K562 (cell line): ENCODE results near the gene FERMT3. TPM values are rescaled to one million over a fixed set of nuclear protein-coding genes. Genes with fewer than 3 reads are reported as not detected.
A peak's percentile ranks its signal among the peaks of the same experiment; 100 is the strongest.

Experiments
- E2F8 ChIP-seq: fragments of 450-650 bp; IDR thresholded peaks from 2 replicates; pipeline ENCODE4 v1.7.1; 2018; ENCODE audit warnings: mild to moderate bottlenecking, low read depth; ENCODE audit not compliant: partially characterized antibody
- ELK3 ChIP-seq: fragments of 450-650 bp; formaldehyde crosslinking; IDR thresholded peaks from 2 replicates; pipeline ENCODE4 v1.4.0; 2020; ENCODE audit warnings: mild to moderate bottlenecking
- ETS1 ChIP-seq: conservative IDR thresholded peaks from 2 replicates; pipeline ENCODE4 v1.6.1; 2011; ENCODE audit warnings: low read depth, mild to moderate bottlenecking, low read length; ENCODE audit not compliant: control insufficient read depth
- HMGXB4 ChIP-seq: sonication (generic); formaldehyde crosslinking; IDR thresholded peaks from 2 replicates; pipeline ENCODE4 v1.8.1; 2023; ENCODE audit warnings: mild to moderate bottlenecking, missing genetic modification reagents
- MAZ ChIP-seq, 2 experiments: fragments of 450-650 bp in 1 of 2; sonication (generic) in 1 of 2; formaldehyde crosslinking; IDR thresholded peaks in 1 of 2; conservative IDR thresholded peaks in 1 of 2; 2 replicates each; pipeline versions ENCODE4 v1.4.0 to v1.5.0; 2020; ENCODE audit warnings: mild to moderate bottlenecking in 1 of 2, missing genetic modification reagents in 1 of 2
- MLLT1 ChIP-seq, 2 experiments: fragments of 450-650 bp; IDR thresholded peaks; 2 replicates each; pipeline ENCODE4 v1.6.1; 2016
- NCOR1 ChIP-seq: fragments of 450-650 bp; IDR thresholded peaks from 2 replicates; pipeline ENCODE4 v1.6.1; 2016; ENCODE audit warnings: mild to moderate bottlenecking, moderate library complexity
- POLR2B ChIP-seq: fragments of 450-650 bp; IDR thresholded peaks from 2 replicates; pipeline ENCODE4 v1.6.1; 2018; ENCODE audit warnings: low read depth; ENCODE audit not compliant: partially characterized antibody
- TOE1 ChIP-seq, 2 experiments: fragments of 450-650 bp in 1 of 2; sonication (generic) in 1 of 2; formaldehyde crosslinking in 1 of 2; IDR thresholded peaks; 2 replicates each; pipeline versions ENCODE4 v1.7.1 to v1.8.0; 2016 to 2022; ENCODE audit warnings: borderline replicate concordance in 2 of 2, mild to moderate bottlenecking in 2 of 2, antibody characterized with exemption in 1 of 2, inconsistent platforms in 1 of 2, low read depth in 1 of 2, missing genetic modification reagents in 1 of 2, moderate library complexity in 1 of 2
- ZMIZ1 ChIP-seq, 2 experiments: fragments of 150-350 bp in 1 of 2; IDR thresholded peaks; 2 replicates each; pipeline ENCODE4 v1.6.1; 2012 to 2016; ENCODE audit warnings: low read depth in 2 of 2, low read length in 2 of 2, mild to moderate bottlenecking in 1 of 2, moderate library complexity in 1 of 2
- ZNF324 ChIP-seq: fragments of 250-450 bp; sonication (Bioruptor Pico); IDR thresholded peaks from 2 replicates; pipeline ENCODE4 v1.4.0; 2020; ENCODE audit warnings: mild to moderate bottlenecking
- ZZZ3 ChIP-seq: fragments of 450-650 bp; IDR thresholded peaks from 2 replicates; pipeline ENCODE4 v1.6.1; 2016; ENCODE audit warnings: antibody characterized with exemption, mild to moderate bottlenecking, moderate library complexity
- polyA plus RNA-seq, 8 experiments: library from polyadenylated mRNA; depleted of rRNA in 4 of 8; stranded (reverse) in 5 of 8; unstranded in 3 of 8; fragments of >200 nt; fragmentation: Nextera tagmentation in 2 of 8; fragmentation: Illumina TruSeq in 1 of 8; extraction: Ambion mirVana in 2 of 8; extraction: Trizol in 1 of 8; gene quantifications; 2 replicates each; pipeline versions ENCODE4 v1.2.1 to v1.2.3, GENCODE V29; 2011 to 2014; ENCODE audit warnings: inconsistent platforms in 1 of 8, missing spikeins in 1 of 8
- total RNA-seq, 7 experiments: library from RNA; depleted of rRNA in 6 of 7; stranded (reverse); fragments of >200 nt in 6 of 7; fragmentation: Illumina TruSeq in 2 of 7; extraction: Trizol in 2 of 7; gene quantifications; 2 replicates each; pipeline versions ENCODE4 v1.2.1 to v1.2.3, GENCODE V29; 2011 to 2021; ENCODE audit warnings: low replicate concordance in 1 of 7

Gene FERMT3
- total and polyA plus RNA-seq, 9 of the 15 experiments (the other 6 are each of a cell fraction or from before 2014, with no cell fraction given) = 3.2 to 275 (median 79.7) TPM

- TF ChIP-seq MLLT1 (IDR thresholded peaks at IDR 0.05) (peak in 1 of 2 experiments; percentile 18; a peak in 2 of 4 replicates), MAZ (CRISPR knock-in tag; conservative IDR thresholded peaks at IDR 0.05 in 1 of 2, IDR thresholded peaks at IDR 0.05 in 1 of 2) (peak; percentile 75 to 89), ZNF324 (no peak), ETS1 (peak; percentile 44), ELK3 (no peak), TOE1 (IDR thresholded peaks at IDR 0.05; ENCODE audit: borderline replicate concordance) (no peak; the same call in 1 of the 2 replicates), TOE1 (CRISPR knock-in tag; IDR thresholded peaks at IDR 0.05; ENCODE audit: borderline replicate concordance, low read depth) (no peak), HMGXB4 (CRISPR knock-in tag) (no peak), NCOR1 (peak; percentile 76), E2F8 (no peak), POLR2B (peak; percentile 86), ZZZ3 (no peak), ZMIZ1 (IDR thresholded peaks at IDR 0.05; ENCODE audit: low read depth in 2 of 2, low read length in 2 of 2) (0 out of 4 replicates have a peak, but pooled peaks of 1 of the 2 experiments have one; percentile 44)
Measured at GRCh38 chr11:64207256-64208085, 950 bp downstream of the FERMT3 start (continued).
